ENCODE data around the gene GRPEL1. TPM values are rescaled to one million over a fixed set of nuclear protein-coding genes. Genes with fewer than 3 reads are reported as not detected.
A peak's percentile ranks its signal among the peaks of the same experiment; 100 is the strongest.

Gene GRPEL1
- total and polyA plus RNA-seq, 9 of the 15 experiments (the other 6 are each of a cell fraction or from before 2014, with no cell fraction given) = 43.4 to 192 (median 86.6) TPM

GRCh38 chr4:7043284-7044136, 24.4 kb downstream of the GRPEL1 start, which contains the start of gene TADA2B (continued):
- TF ChIP-seq RBM25 (IDR thresholded peaks at IDR 0.05; ENCODE audit: low read depth, low read length, severe bottlenecking) = no peak
- TF ChIP-seq SRSF7 (optimal IDR thresholded peaks at IDR 0.05; ENCODE audit: low read depth, low read length) = peak; percentile 47
- TF ChIP-seq HDAC1 (IDR thresholded peaks at IDR 0.05) = peak in 1 of 2 experiments; percentile 50; a peak in 2 of 4 replicates
- TF ChIP-seq MCM3 (IDR thresholded peaks at IDR 0.05) = no peak
- TF ChIP-seq POLR2G (IDR thresholded peaks at IDR 0.05; ENCODE audit: low read depth, low read length) = peak; percentile 70
- TF ChIP-seq KDM5B (IDR thresholded peaks at IDR 0.05; ENCODE audit: insufficient replicate concordance, low read depth, low read length) = no peak
- TF ChIP-seq CXXC5 (CRISPR knock-in tag; IDR thresholded peaks at IDR 0.05) = no peak
- TF ChIP-seq ILK (tag; IDR thresholded peaks at IDR 0.05; ENCODE audit: borderline replicate concordance, low read depth) = no peak
- no peak for TF ChIP-seq POLR2B (IDR thresholded peaks at IDR 0.05; ENCODE audit: low read depth, partially characterized antibody)
- no peak for TF ChIP-seq ZNF512 (tag; IDR thresholded peaks at IDR 0.05)
- no peak for TF ChIP-seq HCFC1 (IDR thresholded peaks at IDR 0.05; ENCODE audit: low read depth, low read length)
- TF ChIP-seq IRF2 (CRISPR knock-in tag; IDR thresholded peaks at IDR 0.05) = no peak
- TF ChIP-seq CBX5 (IDR thresholded peaks at IDR 0.05; ENCODE audit: borderline replicate concordance, low read depth) = no peak
- no peak for TF ChIP-seq ZNF121 (CRISPR knock-in tag; conservative IDR thresholded peaks at IDR 0.05)
- TF ChIP-seq HNRNPLL (IDR thresholded peaks at IDR 0.05; ENCODE audit: low read depth, low read length, poor library complexity, severe bottlenecking) = peak; percentile 37
- 0 out of 2 replicates have a peak, but pooled peaks have one; percentile 59 for TF ChIP-seq FOXP1 (CRISPR knock-in tag; IDR thresholded peaks at IDR 0.05)
- TF ChIP-seq, protein P1, sequence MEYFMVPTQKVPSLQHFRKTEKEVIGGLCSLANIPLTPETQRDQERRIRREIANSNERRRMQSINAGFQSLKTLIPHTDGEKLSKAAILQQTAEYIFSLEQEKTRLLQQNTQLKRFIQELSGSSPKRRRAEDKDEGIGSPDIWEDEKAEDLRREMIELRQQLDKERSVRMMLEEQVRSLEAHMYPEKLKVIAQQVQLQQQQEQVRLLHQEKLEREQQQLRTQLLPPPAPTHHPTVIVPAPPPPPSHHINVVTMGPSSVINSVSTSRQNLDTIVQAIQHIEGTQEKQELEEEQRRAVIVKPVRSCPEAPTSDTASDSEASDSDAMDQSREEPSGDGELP (CRISPR knock-in tag; IDR thresholded peaks at IDR 0.05; ENCODE audit: borderline replicate concordance) = peak; percentile 79
- no peak for TF ChIP-seq SMAD3 (CRISPR knock-in tag; conservative IDR thresholded peaks at IDR 0.05)
- TF ChIP-seq CBFA2T2 (conservative IDR thresholded peaks at IDR 0.05) = no peak
- TF ChIP-seq, protein P2, sequence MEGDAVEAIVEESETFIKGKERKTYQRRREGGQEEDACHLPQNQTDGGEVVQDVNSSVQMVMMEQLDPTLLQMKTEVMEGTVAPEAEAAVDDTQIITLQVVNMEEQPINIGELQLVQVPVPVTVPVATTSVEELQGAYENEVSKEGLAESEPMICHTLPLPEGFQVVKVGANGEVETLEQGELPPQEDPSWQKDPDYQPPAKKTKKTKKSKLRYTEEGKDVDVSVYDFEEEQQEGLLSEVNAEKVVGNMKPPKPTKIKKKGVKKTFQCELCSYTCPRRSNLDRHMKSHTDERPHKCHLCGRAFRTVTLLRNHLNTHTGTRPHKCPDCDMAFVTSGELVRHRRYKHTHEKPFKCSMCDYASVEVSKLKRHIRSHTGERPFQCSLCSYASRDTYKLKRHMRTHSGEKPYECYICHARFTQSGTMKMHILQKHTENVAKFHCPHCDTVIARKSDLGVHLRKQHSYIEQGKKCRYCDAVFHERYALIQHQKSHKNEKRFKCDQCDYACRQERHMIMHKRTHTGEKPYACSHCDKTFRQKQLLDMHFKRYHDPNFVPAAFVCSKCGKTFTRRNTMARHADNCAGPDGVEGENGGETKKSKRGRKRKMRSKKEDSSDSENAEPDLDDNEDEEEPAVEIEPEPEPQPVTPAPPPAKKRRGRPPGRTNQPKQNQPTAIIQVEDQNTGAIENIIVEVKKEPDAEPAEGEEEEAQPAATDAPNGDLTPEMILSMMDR (IDR thresholded peaks at IDR 0.05 in 2 of 3, conservative IDR thresholded peaks at IDR 0.05 in 1 of 3; ENCODE audit: insufficient read depth in 2 of 3, low read depth in 1 of 3, low read length in 3 of 3) = peak in 2 of 3 experiments; percentile 53 to 58; a peak in 3 of 6 replicates
- peak; percentile 48 for TF ChIP-seq CEBPG (CRISPR knock-in tag; IDR thresholded peaks at IDR 0.05)
- no peak for TF ChIP-seq CEBPG (tag; conservative IDR thresholded peaks at IDR 0.05 in 1 of 2, IDR thresholded peaks at IDR 0.05 in 1 of 2)
- no peak for TF ChIP-seq ZNF41 (CRISPR knock-in tag; conservative IDR thresholded peaks at IDR 0.05)

Measured in K562 (cell line).